HEK293 (cell line): Measurements from ENCODE around the gene FKBP8.

Source experiments
- CTCF ChIA-PET: fragments of 350-600 bp; formaldehyde crosslinking; extraction: SDS; loops from one replicate; lab custom pipeline; 2021; ENCODE audit warnings: antibody characterized with exemption; lab: Yijun Ruan, JAX
- POLR2A ChIA-PET: fragments of 300-600 bp; formaldehyde crosslinking; extraction: SDS; loops from one replicate; lab custom pipeline; 2020; ENCODE audit warnings: antibody characterized with exemption, inconsistent platforms; lab: Yijun Ruan, JAX
- H3K27ac ChIP-seq: fragments of 200-500 bp; sonication (Bioruptor generic); 2 replicates; pipeline ENCODE4 v1.5.1; 2014; ENCODE audit warnings: low read depth, low read length, control low read depth, inconsistent platforms; ENCODE audit errors: extremely low read depth
- H3K36me3 ChIP-seq, 2 experiments: fragments of 200-500 bp in 1 of 2; sonication (Bioruptor generic) in 1 of 2; 1 replicate in 1 of 2; 2 replicates in 1 of 2; pipeline ENCODE4 v1.5.1; 2014 to 2017; ENCODE audit warnings: inconsistent platforms in 2 of 2, low read length in 2 of 2; ENCODE audit not compliant: control insufficient read depth in 2 of 2, insufficient read depth in 1 of 2
- H3K4me1 ChIP-seq: fragments of 200-500 bp; sonication (Bioruptor generic); 2 replicates; pipeline ENCODE4 v1.5.1; 2014; ENCODE audit warnings: mild to moderate bottlenecking, low read length, inconsistent platforms; ENCODE audit not compliant: control insufficient read depth, insufficient read depth
- H3K4me3 ChIP-seq: 2 replicates; pipeline ENCODE4 v1.5.1; 2011; ENCODE audit warnings: low read depth, mild to moderate bottlenecking, control low read depth, low read length, moderate library complexity
- H3K9me3 ChIP-seq: fragments of 200-500 bp; sonication (Bioruptor generic); 2 replicates; pipeline ENCODE4 v1.5.1; 2014; ENCODE audit warnings: low read depth, low read length, inconsistent platforms; ENCODE audit not compliant: control insufficient read depth, insufficient read depth
- GLIS1 ChIP-seq: fragments of 450-650 bp; formaldehyde crosslinking; IDR thresholded peaks from 2 replicates; pipeline ENCODE4 v1.5.1; 2016; ENCODE audit warnings: missing biosample characterization, missing genetic modification characterization
- TCF7L2 ChIP-seq: IDR thresholded peaks from 2 replicates; pipeline ENCODE4 v1.6.1; 2011; ENCODE audit warnings: low read depth, mild to moderate bottlenecking, inconsistent platforms, low read length, moderate library complexity, borderline replicate concordance
- ZFP41 ChIP-seq: fragments of 450-650 bp; formaldehyde crosslinking; IDR thresholded peaks from 2 replicates; pipeline ENCODE4 v1.5.1; 2016; ENCODE audit warnings: missing biosample characterization, missing genetic modification characterization, borderline replicate concordance
- ZIC2 ChIP-seq: fragments of 450-650 bp; formaldehyde crosslinking; IDR thresholded peaks from 2 replicates; pipeline ENCODE4 v1.5.1; 2016; ENCODE audit warnings: missing biosample characterization, missing genetic modification characterization
- ZNF2 ChIP-seq: fragments of 450-650 bp; formaldehyde crosslinking; IDR thresholded peaks from 2 replicates; pipeline ENCODE4 v1.5.1; 2016; ENCODE audit warnings: missing biosample characterization, missing genetic modification characterization
- ZNF292 ChIP-seq: fragments of 450-650 bp; formaldehyde crosslinking; IDR thresholded peaks from 2 replicates; pipeline ENCODE4 v1.5.1; 2016; ENCODE audit warnings: low read depth, missing biosample characterization, missing genetic modification characterization, borderline replicate concordance
- ZNF366 ChIP-seq: fragments of 450-650 bp; formaldehyde crosslinking; conservative IDR thresholded peaks from 2 replicates; pipeline ENCODE4 v1.5.1; 2016; ENCODE audit warnings: missing biosample characterization, missing genetic modification characterization
- ZNF529 ChIP-seq: fragments of 450-650 bp; formaldehyde crosslinking; IDR thresholded peaks from 2 replicates; pipeline ENCODE4 v1.5.1; 2017; ENCODE audit warnings: missing genetic modification characterization, missing biosample characterization; ENCODE audit not compliant: insufficient replicate concordance
- ZNF624 ChIP-seq: fragments of 450-650 bp; formaldehyde crosslinking; IDR thresholded peaks from 2 replicates; pipeline ENCODE4 v1.5.1; 2017; ENCODE audit warnings: missing biosample characterization, missing genetic modification characterization
- ZNF768 ChIP-seq: fragments of 450-650 bp; formaldehyde crosslinking; IDR thresholded peaks from 2 replicates; pipeline ENCODE4 v1.5.1; 2018; ENCODE audit warnings: missing biosample characterization, mild to moderate bottlenecking, missing genetic modification characterization
- ZXDB ChIP-seq: fragments of 450-650 bp; formaldehyde crosslinking; IDR thresholded peaks from 2 replicates; pipeline ENCODE4 v1.5.1; 2016; ENCODE audit warnings: missing biosample characterization, missing genetic modification characterization
- TF ChIP-seq, protein P1 (sequence below): fragments of 450-650 bp; formaldehyde crosslinking; IDR thresholded peaks from 2 replicates; pipeline ENCODE4 v1.5.1; 2016; ENCODE audit warnings: missing biosample characterization, missing genetic modification characterization
- TF ChIP-seq, protein P2 (sequence below): fragments of 450-650 bp; formaldehyde crosslinking; IDR thresholded peaks from 2 replicates; pipeline ENCODE4 v1.5.1; 2016; ENCODE audit warnings: missing biosample characterization, missing genetic modification characterization
- TF ChIP-seq, protein P3 (sequence below): fragments of 450-650 bp; formaldehyde crosslinking; IDR thresholded peaks from 2 replicates; pipeline ENCODE4 v1.5.1; 2016; ENCODE audit warnings: missing biosample characterization, missing genetic modification characterization
- TF ChIP-seq, protein P4 (sequence below): fragments of 450-650 bp; formaldehyde crosslinking; optimal IDR thresholded peaks from 2 replicates; pipeline ENCODE3; 2016; ENCODE audit warnings: missing biosample characterization, mild to moderate bottlenecking, missing genetic modification characterization
- TF ChIP-seq, protein P5 (sequence below): fragments of 450-650 bp; formaldehyde crosslinking; IDR thresholded peaks from 2 replicates; pipeline ENCODE4 v1.5.1; 2016; ENCODE audit warnings: missing biosample characterization, missing genetic modification characterization
- TF ChIP-seq, protein P6 (sequence below): fragments of 450-650 bp; formaldehyde crosslinking; IDR thresholded peaks from 2 replicates; pipeline ENCODE4 v1.5.1; 2017; ENCODE audit warnings: missing biosample characterization, missing genetic modification characterization

Gene FKBP8

DNA sequence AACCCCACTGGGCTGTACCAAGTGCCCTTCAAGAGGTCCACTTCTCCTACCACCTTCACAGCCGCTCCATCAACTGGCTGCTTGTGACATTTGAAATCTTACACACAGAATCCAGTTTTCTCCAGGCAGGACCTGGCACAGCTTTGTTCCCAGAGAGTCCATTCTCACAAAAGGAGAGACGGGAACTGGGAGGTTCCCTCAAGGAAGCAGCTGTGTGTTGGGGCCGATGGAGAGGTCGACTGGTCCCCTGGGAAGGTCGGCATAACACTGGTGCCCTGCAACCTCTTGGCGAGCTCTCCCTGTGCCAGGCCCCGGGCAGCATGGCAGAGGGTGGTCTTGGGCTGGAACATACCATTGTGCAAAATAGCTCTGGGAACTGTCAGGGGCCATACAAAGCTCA, 43.0 kb downstream of the FKBP8 start:
- H3K27ac ChIP-seq = no peak overlapping the region
- H3K4me1 ChIP-seq = peaks cover 10% of the 10 kb centered on the region
- ChIA-PET CTCF (interaction anchor here (0.5 to 0.9 kb wide), 2 partner anchors 11 to 20 kb away, joined by 4 to 6 read pairs; no protein-coding TSS in a partner anchor), POLR2A (interaction anchor here (0.5 kb wide), 1 partner anchor 39 kb away, joined by 3 read pairs; no protein-coding TSS in a partner anchor)
- H3K4me3 ChIP-seq = no peak overlapping the region
- no peak for TF ChIP-seq ZNF292
- no peak for TF ChIP-seq ZNF624 (tag by site-specific recombination)
- TF ChIP-seq, protein P1, sequence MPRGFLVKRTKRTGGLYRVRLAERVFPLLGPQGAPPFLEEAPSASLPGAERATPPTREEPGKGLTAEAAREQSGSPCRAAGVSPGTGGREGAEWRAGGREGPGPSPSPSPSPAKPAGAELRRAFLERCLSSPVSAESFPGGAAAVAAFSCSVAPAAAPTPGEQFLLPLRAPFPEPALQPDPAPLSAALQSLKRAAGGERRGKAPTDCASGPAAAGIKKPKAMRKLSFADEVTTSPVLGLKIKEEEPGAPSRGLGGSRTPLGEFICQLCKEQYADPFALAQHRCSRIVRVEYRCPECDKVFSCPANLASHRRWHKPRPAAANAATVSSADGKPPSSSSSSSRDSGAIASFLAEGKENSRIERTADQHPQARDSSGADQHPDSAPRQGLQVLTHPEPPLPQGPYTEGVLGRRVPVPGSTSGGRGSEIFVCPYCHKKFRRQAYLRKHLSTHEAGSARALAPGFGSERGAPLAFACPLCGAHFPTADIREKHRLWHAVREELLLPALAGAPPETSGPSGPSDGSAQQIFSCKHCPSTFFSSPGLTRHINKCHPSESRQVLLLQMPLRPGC = no peak
- TF ChIP-seq, protein P2, sequence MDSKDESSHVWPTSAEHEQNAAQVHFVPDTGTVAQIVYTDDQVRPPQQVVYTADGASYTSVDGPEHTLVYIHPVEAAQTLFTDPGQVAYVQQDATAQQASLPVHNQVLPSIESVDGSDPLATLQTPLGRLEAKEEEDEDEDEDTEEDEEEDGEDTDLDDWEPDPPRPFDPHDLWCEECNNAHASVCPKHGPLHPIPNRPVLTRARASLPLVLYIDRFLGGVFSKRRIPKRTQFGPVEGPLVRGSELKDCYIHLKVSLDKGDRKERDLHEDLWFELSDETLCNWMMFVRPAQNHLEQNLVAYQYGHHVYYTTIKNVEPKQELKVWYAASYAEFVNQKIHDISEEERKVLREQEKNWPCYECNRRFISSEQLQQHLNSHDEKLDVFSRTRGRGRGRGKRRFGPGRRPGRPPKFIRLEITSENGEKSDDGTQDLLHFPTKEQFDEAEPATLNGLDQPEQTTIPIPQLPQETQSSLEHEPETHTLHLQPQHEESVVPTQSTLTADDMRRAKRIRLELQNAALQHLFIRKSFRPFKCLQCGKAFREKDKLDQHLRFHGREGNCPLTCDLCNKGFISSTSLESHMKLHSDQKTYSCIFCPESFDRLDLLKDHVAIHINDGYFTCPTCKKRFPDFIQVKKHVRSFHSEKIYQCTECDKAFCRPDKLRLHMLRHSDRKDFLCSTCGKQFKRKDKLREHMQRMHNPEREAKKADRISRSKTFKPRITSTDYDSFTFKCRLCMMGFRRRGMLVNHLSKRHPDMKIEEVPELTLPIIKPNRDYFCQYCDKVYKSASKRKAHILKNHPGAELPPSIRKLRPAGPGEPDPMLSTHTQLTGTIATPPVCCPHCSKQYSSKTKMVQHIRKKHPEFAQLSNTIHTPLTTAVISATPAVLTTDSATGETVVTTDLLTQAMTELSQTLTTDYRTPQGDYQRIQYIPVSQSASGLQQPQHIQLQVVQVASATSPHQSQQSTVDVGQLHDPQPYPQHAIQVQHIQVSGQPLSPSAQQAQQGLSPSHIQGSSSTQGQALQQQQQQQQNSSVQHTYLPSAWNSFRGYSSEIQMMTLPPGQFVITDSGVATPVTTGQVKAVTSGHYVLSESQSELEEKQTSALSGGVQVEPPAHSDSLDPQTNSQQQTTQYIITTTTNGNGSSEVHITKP (tag by site-specific recombination) = peak; percentile 46; the same call in 1 of the 2 replicates
- no peak for TF ChIP-seq ZNF366 (tag by site-specific recombination)
- no peak for TF ChIP-seq ZXDB (tag by site-specific recombination)
- H3K9me3 ChIP-seq = no peaks in the 10 kb centered on the region
- H3K36me3 ChIP-seq = no peaks in the 10 kb centered on the region

DNA sequence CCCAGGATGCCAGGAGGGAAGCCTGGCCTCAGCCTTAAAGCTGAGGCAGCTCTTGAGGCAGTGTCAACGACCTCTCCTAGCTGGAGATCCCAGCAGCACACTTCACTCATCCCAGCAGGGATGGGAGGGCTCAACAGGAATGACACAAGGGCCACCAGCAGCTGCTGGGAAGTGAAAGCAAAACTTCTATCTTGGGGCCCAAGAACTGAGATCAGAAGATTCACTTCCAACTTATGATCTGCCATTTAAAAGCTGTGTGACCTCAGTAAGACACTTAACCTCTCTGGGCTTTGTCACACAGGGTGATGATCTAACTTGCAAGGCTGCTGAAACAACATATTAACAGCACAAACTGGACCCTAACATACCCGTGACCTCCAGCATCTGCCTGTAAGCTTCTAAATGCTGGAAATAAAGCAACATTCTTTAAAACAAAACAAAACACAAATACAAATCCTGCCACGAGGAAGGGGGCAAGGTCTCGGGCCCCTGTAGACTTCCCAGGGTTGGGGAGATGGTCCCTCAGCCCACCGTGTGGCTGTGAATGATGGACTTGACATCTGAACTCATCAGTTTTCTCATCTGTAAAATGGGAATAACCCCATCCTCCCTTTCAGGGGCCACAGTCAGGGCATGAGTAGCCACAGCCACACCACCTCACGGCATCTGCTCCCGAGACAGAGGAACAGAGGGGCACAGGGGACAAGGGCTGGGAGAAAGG, 44.2 kb downstream of the FKBP8 start:
- Histone ChIP-seq H3K4me3 (no peak overlapping the region), H3K9me3 (no peaks in the 10 kb centered on the region), H3K27ac (no peak overlapping the region), H3K36me3 (no peaks in the 10 kb centered on the region), H3K4me1 (peaks cover 10% of the 10 kb centered on the region)
- ChIA-PET CTCF (interaction anchor here (0.6 to 1.2 kb wide), 3 partner anchors 10 to 38 kb away, joined by 4 to 5 read pairs (median 4); no protein-coding TSS in a partner anchor), POLR2A (no interaction called here)
- peak; percentile 23; the same call in 1 of the 2 replicates for TF ChIP-seq GLIS1 (tag by site-specific recombination)
- TF ChIP-seq ZIC2 (tag by site-specific recombination) = peak; percentile 99
- peak; percentile 92; the same call in 1 of the 2 replicates for TF ChIP-seq ZNF768
- TF ChIP-seq ZFP41 (tag by site-specific recombination) = no peak

DNA sequence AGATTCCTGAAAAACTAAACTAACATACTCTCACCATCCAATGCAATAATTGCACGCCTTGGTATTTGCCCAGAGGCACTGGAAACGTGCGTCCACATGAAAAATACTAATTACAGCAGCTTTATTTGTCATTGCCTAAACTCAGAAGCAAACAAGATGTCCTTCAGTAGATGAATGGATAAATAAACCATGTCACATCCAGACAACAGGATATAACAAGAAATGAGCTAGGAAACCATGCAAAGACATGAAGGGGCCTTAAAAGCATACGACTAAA, 46.5 kb downstream of the FKBP8 start:
- ChIA-PET CTCF (interaction anchor here (0.6 to 1.8 kb wide), 10 partner anchors 8 to 369 kb away, joined by 3 to 16 read pairs (median 5); partner anchors contain the start of gene REX1BD), POLR2A (interaction anchor here (1.2 kb wide), 1 partner anchor 23 kb away, joined by 3 read pairs; no protein-coding TSS in a partner anchor)
- H3K36me3 ChIP-seq = no peaks in the 10 kb centered on the region
- no peak overlapping the region for H3K4me3 ChIP-seq
- no peaks in the 10 kb centered on the region for H3K9me3 ChIP-seq
- peaks cover 10% of the 10 kb centered on the region for H3K4me1 ChIP-seq
- H3K27ac ChIP-seq = no peak overlapping the region
- TF ChIP-seq, protein P3, sequence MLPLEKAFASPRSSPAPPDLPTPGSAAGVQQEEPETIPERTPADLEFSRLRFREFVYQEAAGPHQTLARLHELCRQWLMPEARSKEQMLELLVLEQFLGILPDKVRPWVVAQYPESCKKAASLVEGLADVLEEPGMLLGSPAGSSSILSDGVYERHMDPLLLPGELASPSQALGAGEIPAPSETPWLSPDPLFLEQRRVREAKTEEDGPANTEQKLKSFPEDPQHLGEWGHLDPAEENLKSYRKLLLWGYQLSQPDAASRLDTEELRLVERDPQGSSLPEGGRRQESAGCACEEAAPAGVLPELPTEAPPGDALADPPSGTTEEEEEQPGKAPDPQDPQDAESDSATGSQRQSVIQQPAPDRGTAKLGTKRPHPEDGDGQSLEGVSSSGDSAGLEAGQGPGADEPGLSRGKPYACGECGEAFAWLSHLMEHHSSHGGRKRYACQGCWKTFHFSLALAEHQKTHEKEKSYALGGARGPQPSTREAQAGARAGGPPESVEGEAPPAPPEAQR (tag by site-specific recombination) = no peak
- no peak for TF ChIP-seq TCF7L2
- TF ChIP-seq, protein P4, sequence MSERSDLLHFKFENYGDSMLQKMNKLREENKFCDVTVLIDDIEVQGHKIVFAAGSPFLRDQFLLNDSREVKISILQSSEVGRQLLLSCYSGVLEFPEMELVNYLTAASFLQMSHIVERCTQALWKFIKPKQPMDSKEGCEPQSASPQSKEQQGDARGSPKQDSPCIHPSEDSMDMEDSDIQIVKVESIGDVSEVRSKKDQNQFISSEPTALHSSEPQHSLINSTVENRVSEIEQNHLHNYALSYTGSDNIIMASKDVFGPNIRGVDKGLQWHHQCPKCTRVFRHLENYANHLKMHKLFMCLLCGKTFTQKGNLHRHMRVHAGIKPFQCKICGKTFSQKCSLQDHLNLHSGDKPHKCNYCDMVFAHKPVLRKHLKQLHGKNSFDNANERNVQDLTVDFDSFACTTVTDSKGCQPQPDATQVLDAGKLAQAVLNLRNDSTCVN (tag by site-specific recombination) = no peak
- TF ChIP-seq, protein P5, sequence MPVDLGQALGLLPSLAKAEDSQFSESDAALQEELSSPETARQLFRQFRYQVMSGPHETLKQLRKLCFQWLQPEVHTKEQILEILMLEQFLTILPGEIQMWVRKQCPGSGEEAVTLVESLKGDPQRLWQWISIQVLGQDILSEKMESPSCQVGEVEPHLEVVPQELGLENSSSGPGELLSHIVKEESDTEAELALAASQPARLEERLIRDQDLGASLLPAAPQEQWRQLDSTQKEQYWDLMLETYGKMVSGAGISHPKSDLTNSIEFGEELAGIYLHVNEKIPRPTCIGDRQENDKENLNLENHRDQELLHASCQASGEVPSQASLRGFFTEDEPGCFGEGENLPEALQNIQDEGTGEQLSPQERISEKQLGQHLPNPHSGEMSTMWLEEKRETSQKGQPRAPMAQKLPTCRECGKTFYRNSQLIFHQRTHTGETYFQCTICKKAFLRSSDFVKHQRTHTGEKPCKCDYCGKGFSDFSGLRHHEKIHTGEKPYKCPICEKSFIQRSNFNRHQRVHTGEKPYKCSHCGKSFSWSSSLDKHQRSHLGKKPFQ (tag by site-specific recombination) = no peak
- no peak for TF ChIP-seq ZNF529 (tag by site-specific recombination)
- TF ChIP-seq, protein P6, sequence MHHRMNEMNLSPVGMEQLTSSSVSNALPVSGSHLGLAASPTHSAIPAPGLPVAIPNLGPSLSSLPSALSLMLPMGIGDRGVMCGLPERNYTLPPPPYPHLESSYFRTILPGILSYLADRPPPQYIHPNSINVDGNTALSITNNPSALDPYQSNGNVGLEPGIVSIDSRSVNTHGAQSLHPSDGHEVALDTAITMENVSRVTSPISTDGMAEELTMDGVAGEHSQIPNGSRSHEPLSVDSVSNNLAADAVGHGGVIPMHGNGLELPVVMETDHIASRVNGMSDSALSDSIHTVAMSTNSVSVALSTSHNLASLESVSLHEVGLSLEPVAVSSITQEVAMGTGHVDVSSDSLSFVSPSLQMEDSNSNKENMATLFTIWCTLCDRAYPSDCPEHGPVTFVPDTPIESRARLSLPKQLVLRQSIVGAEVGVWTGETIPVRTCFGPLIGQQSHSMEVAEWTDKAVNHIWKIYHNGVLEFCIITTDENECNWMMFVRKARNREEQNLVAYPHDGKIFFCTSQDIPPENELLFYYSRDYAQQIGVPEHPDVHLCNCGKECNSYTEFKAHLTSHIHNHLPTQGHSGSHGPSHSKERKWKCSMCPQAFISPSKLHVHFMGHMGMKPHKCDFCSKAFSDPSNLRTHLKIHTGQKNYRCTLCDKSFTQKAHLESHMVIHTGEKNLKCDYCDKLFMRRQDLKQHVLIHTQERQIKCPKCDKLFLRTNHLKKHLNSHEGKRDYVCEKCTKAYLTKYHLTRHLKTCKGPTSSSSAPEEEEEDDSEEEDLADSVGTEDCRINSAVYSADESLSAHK (tag by site-specific recombination) = no peak
- no peak for TF ChIP-seq ZNF2
